Activated CD4-positive, alpha-beta memory T cell treated with anti-CD3 and anti-CD28 coated beads, Interleukin-2, amount 10 ng/mL, durations not matched to agents 7 days and 5 days (primary cell): ENCODE data around the gene FOXE3. TPM values are rescaled to one million over a fixed set of nuclear protein-coding genes. Genes with fewer than 3 reads are reported as not detected.
"Not testable (repeated sequence)": the region's sequence is repeated elsewhere in the genome, so short reads cannot be mapped to it uniquely, and the experiment has no call there.

Source experiments
- CTCF ChIA-PET: fragments of 350-600 bp; sonication (Branson Sonifier 250); formaldehyde crosslinking; loops from one replicate; lab custom pipeline; 2021; ENCODE audit warnings: antibody characterized with exemption, inconsistent platforms; lab: Charles Lee
- POLR2A ChIA-PET: fragments of 350-600 bp; sonication (Branson Sonifier 250); formaldehyde crosslinking; loops from one replicate; lab custom pipeline; 2021; ENCODE audit warnings: antibody characterized with exemption; lab: Charles Lee
- DNase-seq: peaks from one replicate; pipeline ENCODE4 v3.0.0-alpha.2; 2020
- H3K27ac Mint-ChIP-seq: one replicate; pipeline ENCODE4 v1.8.0; 2021; ENCODE audit warnings: mild to moderate bottlenecking, mixed read lengths
- H3K27me3 Mint-ChIP-seq: one replicate; pipeline ENCODE4 v1.8.0; 2021; ENCODE audit warnings: mixed read lengths
- H3K36me3 Mint-ChIP-seq: one replicate; pipeline ENCODE4 v1.8.0; 2021; ENCODE audit warnings: low read depth, mixed read lengths
- H3K4me1 Mint-ChIP-seq: one replicate; pipeline ENCODE4 v1.8.0; 2021; ENCODE audit warnings: mixed read lengths
- H3K4me3 Mint-ChIP-seq: one replicate; pipeline ENCODE4 v1.8.0; 2021; ENCODE audit warnings: mild to moderate bottlenecking, mixed read lengths
- H3K9me3 Mint-ChIP-seq: one replicate; pipeline ENCODE4 v1.8.0; 2021; ENCODE audit warnings: mixed read lengths
- total RNA-seq, 2 experiments: library from RNA; stranded (reverse); gene quantifications; one replicate each; pipeline ENCODE4 v1.2.3, GENCODE V29; 2021

FOXE3 gene
- total RNA-seq, 2 experiments from 2014 or later = not detected

DNA sequence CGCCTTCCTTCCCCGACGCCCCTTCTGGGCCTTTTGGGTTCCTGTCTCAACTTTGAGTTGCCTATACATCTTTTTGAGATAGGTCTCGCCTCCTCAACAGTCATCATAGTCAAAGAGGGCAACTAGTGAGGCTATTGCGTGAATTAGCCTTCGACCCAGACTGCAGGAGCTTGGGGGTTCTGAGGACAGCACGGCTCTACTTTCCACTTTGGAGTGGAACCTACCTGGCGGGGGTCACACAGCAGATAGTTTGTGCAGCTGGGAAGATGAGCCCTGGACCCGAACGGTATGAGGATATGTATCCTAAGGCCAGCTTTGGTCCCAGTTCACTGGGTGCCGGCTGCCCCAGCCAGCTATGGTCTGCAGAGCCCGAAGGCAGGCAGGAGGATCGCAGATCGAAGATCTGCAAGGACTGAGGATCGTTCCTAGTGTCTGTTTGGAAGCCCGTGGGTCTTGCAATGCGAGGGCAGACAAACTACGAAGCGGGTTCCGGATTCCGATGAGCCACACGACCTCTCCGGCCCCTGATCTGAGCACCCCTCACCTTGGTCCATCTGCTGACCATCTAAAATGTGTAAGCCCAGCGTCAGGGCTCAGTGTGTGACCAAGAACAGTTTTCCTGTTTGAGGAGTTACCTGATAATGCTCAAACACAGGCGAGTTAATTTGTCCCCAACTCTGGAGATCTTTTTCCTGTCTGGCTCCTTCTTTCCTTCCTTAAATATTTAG, 29.9 kb downstream of the FOXE3 start:
- ChIA-PET POLR2A (no interaction called here), CTCF (interaction anchor here (1.2 to 1.4 kb wide), 2 partner anchors 8 to 10 kb away, joined by 3 to 7 read pairs; partner anchors contain the start of gene FOXD2)
- Mint-ChIP-seq H3K4me3 (no peak overlapping the region), H3K27ac (no peak overlapping the region), H3K36me3 (peaks cover 5% of the 10 kb centered on the region), H3K27me3 (peaks cover 31% of the 10 kb centered on the region), H3K4me1 (peaks cover 23% of the 10 kb centered on the region), H3K9me3 (no peaks in the 10 kb centered on the region)
- no peak for DNase-seq

DNA sequence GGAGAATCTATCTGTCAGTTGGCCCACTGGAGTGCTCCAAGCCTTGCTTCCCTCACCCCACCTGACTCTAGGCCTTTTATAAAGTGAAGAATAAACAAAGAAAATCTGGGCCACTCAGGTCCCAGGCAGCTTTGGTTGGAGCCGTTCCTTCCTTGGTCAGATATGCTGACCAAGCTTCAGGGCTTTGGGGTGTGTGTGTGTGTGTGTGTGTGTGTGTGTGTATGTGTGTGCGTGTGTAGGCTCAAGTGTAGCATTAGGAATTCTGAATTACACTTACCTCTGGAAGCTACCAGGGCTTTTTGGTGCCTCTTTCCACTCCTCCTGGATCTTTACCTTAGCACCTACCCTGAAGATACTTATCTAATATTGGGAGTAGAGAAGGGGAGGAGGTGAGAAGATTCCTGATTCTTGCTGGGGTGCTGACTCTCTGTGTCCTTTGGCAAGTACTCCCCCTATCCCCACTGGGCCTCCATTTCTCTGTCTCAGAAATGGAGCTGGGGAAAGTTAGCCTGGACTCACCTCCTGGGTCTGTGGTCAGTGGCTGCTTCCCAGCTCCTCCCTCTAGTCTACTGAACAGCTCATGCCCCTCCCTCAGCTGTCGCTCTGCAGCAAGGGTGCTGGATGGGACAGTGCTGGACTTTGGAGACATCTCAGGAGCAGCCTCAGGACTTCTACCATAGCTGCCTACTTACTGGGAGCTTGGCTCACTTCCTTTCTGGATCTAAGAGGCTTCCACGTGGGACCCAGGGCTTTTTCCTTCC, 32.6 kb downstream of the FOXE3 start:
- Mint-ChIP-seq H3K9me3 (no peaks in the 10 kb centered on the region), H3K27ac (no peak overlapping the region), H3K36me3 (peaks cover 5% of the 10 kb centered on the region), H3K4me3 (no peak overlapping the region), H3K27me3 (peaks cover 44% of the 10 kb centered on the region), H3K4me1 (peaks cover 20% of the 10 kb centered on the region)
- CTCF ChIA-PET = interaction anchor here (0.8 to 4.3 kb wide), 5 partner anchors 11 to 277 kb away, joined by 3 to 40 read pairs (median 4); partner anchors contain the start of gene FOXD2
- no peak for DNase-seq
- POLR2A ChIA-PET = interaction anchor here (1.4 to 2.4 kb wide), 2 partner anchors 8 to 11 kb away, joined by 4 to 17 read pairs; partner anchors contain the start of gene FOXD2

DNA sequence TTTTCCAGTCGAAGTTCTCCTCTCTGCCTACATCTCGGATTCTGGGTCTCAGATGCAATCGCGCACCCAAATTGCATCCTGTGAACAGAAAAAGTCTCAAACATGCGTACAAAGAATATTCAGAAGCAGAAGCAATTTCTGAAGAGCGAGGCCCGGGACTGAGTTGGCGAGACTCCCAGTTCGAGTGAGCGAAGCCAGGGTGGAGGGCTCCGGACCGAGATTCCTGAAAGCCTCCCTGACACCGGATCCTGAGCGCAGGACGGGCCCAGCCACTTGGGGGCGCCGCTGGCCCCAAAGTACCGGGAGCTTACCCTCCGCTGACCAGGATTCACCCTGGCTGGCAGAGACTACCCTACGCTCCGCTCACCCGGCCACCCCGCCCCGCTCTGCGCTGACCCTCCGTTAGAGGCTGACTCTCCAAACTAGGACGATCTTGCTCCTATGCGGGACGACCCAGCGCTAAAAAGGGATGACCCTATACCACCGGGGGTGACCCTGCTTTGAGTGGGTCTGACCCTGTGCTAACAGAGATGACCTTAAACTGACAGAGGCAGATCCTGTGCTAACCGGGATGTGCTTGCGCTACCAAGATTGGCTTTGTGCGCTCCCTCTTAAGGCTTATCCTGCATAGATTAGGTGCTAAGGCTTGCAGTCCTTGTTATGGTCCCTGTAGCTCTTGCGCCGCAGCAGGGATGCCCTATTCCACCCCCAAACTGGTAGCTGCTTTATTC, 33.9 kb downstream of the FOXE3 start:
- Mint-ChIP-seq H3K9me3 (no peaks in the 10 kb centered on the region), H3K27me3 (peaks cover 44% of the 10 kb centered on the region), H3K36me3 (no peaks in the 10 kb centered on the region), H3K4me3 (no peak overlapping the region), H3K27ac (no peak overlapping the region), H3K4me1 (peaks cover 7% of the 10 kb centered on the region)
- POLR2A ChIA-PET = interaction anchor here (1.4 to 2.4 kb wide), 2 partner anchors 9 to 13 kb away, joined by 4 to 17 read pairs; partner anchors contain the start of gene FOXD2
- DNase-seq = no peak
- CTCF ChIA-PET = interaction anchor here (0.7 to 4.3 kb wide), 5 partner anchors 13 to 303 kb away, joined by 3 to 40 read pairs (median 3); partner anchors contain the start of gene FOXD2

DNA sequence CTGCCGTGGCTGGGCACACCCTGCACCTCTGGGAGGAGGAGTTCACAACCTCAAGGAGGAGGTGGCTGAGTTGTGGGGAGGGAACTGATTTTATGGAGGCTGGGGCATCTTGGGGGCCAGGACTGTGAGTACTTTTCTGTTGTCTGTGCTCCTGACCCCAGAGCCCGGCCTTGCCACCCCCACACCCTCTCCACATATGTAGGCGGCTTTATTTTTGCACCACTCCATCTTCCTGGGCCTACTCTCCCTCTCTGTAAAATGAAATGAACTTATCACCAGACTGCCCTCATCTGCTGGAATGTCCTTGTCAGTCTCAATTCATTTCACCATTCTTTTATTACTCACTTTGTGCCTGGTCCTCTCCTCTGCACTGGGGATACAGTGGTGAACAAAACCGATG, 34.5 kb downstream of the FOXE3 start:
- H3K4me1 Mint-ChIP-seq = peaks cover 2% of the 10 kb centered on the region
- H3K4me3 Mint-ChIP-seq = no peak overlapping the region
- POLR2A ChIA-PET = no interaction called here
- H3K27me3 Mint-ChIP-seq = peaks cover 44% of the 10 kb centered on the region
- no peak for DNase-seq
- H3K36me3 Mint-ChIP-seq = no peaks in the 10 kb centered on the region
- H3K9me3 Mint-ChIP-seq = no peaks in the 10 kb centered on the region
- no peak overlapping the region for H3K27ac Mint-ChIP-seq
- CTCF ChIA-PET = interaction anchor here (1.4 to 4.3 kb wide), 2 partner anchors 13 kb away, joined by 3 to 40 read pairs; partner anchors contain the start of gene FOXD2

DNA sequence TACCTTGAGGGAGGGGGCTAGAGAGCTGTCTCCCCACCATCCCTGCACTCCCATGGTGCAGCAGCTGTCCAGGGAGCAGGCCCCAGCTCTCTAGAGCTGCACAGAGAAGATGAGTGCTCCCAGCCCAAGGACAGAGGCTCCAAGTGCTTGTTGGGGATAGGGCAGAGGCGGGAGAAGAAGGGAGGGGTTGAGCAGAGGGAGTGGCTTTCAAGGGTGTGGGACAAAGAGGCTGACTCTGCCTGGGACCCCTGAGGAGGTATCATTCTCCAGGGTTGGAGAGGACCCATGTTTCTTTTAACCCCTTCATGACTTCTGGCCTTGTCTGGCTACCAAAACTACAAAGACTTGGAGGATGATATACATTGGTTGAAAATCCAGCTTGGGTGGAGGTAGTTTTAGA, 36.3 kb downstream of the FOXE3 start:
- no peaks in the 10 kb centered on the region for H3K4me1 Mint-ChIP-seq
- H3K27me3 Mint-ChIP-seq = peaks cover 45% of the 10 kb centered on the region
- H3K4me3 Mint-ChIP-seq = no peak overlapping the region

DNA sequence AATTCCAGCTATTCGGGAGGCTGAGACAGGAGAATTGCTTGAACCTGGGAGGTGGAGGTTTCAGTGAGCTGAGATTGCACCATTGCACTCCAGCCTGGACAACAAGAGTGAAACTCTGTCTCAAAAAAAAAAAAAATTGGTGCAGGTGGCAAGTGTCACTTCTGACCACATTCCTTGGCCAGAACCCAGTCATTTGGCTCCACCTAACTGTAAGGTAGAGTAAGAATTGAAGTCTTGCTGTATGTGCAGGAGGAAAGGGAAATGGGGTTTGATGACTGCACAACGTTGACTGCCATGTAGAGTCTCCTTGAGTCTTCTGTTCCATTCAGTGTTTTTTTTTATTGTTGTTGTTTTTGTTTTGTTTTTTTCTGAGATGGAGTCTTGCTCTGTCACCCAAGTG, 37.8 kb downstream of the FOXE3 start:
- H3K27me3 Mint-ChIP-seq = peaks cover 44% of the 10 kb centered on the region
- DNase-seq, H3K4me1 Mint-ChIP-seq, H3K36me3 Mint-ChIP-seq, H3K4me3 Mint-ChIP-seq, H3K9me3 Mint-ChIP-seq, H3K27ac Mint-ChIP-seq, POLR2A ChIA-PET: not testable (repeated sequence)
- CTCF ChIA-PET = interaction anchor here (1.7 kb wide), 1 partner anchor 16 kb away, joined by 9 read pairs; the partner anchor contains the start of gene FOXD2

More for the DNA sequence above, 36.3 kb downstream of the FOXE3 start:
- POLR2A ChIA-PET = no interaction called here
- no peaks in the 10 kb centered on the region for H3K36me3 Mint-ChIP-seq
- CTCF ChIA-PET = interaction anchor here (1.7 kb wide), 1 partner anchor 15 kb away, joined by 9 read pairs; the partner anchor contains the start of gene FOXD2
- H3K9me3 Mint-ChIP-seq = no peaks in the 10 kb centered on the region
- no peak for DNase-seq
- no peak overlapping the region for H3K27ac Mint-ChIP-seq

DNA sequence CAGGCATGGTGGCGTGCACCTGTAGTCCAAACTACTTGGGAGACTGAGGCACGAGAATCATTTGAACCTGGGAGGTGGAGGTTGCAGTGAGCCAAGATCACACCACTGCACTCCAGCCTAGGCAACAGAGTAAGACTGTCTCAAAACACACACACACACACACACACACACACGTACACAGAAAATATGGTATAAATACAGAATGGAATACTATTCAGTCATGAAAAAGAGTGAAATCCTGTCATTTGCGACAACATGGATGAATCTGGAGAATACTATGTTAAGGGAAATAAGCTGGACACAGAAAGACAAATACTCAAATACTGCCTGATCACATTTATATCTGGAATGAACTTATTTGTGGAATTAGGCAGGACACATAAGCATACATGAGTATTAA, 40.2 kb downstream of the FOXE3 start:
- ChIA-PET CTCF (interaction anchor here (1.1 kb wide), 1 partner anchor 19 kb away, joined by 4 read pairs; the partner anchor contains the start of gene FOXD2), POLR2A (no interaction called here)
- Mint-ChIP-seq H3K27ac (no peak overlapping the region), H3K4me1 (no peaks in the 10 kb centered on the region), H3K27me3 (peaks cover 39% of the 10 kb centered on the region), H3K9me3 (no peaks in the 10 kb centered on the region), H3K4me3 (no peak overlapping the region), H3K36me3 (no peaks in the 10 kb centered on the region)
- no peak for DNase-seq

DNA sequence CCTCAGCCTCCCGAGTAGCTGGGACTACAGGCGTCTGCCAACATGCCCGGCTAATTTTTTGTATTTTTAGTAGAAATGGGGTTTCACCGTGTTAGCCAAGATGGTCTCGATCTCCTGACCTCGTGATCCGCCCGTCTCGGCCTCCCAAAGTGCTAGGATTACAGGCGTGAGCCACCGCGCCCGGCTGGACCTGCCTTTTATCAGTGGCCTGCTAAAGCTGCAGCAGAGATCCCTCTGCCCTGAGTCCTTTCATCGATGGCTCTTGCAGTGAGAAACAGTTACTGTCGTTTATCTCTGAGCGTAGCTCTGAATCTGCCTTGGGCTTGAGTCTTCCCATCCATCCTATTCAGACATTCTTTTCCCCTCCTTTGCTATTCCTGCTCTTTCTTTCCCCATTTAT, 41.5 kb downstream of the FOXE3 start:
- H3K36me3 Mint-ChIP-seq, H3K4me1 Mint-ChIP-seq, H3K27ac Mint-ChIP-seq, DNase-seq, H3K9me3 Mint-ChIP-seq, H3K4me3 Mint-ChIP-seq, POLR2A ChIA-PET, CTCF ChIA-PET: not testable (repeated sequence)
- peaks cover 41% of the 10 kb centered on the region for H3K27me3 Mint-ChIP-seq

DNA sequence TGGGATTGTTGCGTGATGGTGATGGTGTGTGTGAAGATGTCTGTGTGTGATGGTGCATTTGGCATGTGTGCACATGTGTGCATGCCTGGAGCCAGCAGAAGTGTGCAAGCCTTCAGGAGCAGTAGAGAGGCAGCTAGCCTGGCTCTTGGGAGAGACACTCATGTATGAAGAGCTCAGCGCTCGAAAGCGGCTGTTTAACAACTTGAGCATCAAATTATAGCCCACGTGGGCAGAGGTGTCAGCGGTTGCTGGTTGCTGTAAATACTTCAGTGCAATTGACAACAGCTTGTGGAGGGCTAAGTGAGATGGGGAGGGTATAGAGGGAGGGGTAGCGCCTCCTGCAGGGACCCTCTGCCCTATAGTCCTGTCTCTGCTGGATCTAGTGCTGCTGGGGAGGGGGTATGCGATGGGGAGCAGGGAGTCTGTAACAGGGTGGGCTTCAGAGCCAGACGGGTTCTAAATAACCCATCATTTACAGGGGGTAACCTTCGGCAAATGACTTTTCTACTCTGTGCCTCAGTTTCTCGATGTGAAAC, 43.2 kb downstream of the FOXE3 start:
- DNase-seq = no peak
- ChIA-PET CTCF (interaction anchor here (1.5 kb wide), 1 partner anchor 22 kb away, joined by 3 read pairs; the partner anchor contains the start of gene FOXD2), POLR2A (no interaction called here)
- no peaks in the 10 kb centered on the region for H3K9me3 Mint-ChIP-seq
- no peak overlapping the region for H3K4me3 Mint-ChIP-seq
- H3K27me3 Mint-ChIP-seq = peaks cover 45% of the 10 kb centered on the region
- no peak overlapping the region for H3K27ac Mint-ChIP-seq
- H3K36me3 Mint-ChIP-seq = no peaks in the 10 kb centered on the region
- no peaks in the 10 kb centered on the region for H3K4me1 Mint-ChIP-seq

DNA sequence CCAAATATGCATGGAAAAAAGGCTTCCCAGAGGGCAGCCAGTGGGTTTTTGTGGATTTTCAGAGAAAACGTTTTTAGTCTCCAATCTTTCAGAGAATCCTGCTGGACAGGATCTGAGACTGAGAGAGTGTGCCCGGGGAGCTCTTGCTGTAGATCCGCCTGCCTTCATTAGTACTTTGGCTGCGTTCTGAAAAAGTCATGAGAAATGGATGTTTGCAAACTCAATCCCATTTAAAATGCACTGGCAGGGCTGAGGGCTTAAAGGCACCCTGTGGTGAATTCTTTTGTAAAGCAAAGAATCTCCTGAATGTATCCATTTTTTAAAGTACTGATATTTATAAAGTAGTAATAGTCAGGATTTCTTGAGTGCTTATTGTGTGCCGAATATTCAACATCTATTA, 44.0 kb downstream of the FOXE3 start:
- Mint-ChIP-seq H3K27me3 (peaks cover 45% of the 10 kb centered on the region), H3K4me1 (no peaks in the 10 kb centered on the region), H3K9me3 (no peaks in the 10 kb centered on the region), H3K4me3 (no peak overlapping the region), H3K27ac (no peak overlapping the region), H3K36me3 (no peaks in the 10 kb centered on the region)
- POLR2A ChIA-PET = no interaction called here
- CTCF ChIA-PET = interaction anchor here (1.0 kb wide), 2 partner anchors 22 to 24 kb away, joined by 3 read pairs; partner anchors contain the start of gene FOXD2
- no peak for DNase-seq

DNA sequence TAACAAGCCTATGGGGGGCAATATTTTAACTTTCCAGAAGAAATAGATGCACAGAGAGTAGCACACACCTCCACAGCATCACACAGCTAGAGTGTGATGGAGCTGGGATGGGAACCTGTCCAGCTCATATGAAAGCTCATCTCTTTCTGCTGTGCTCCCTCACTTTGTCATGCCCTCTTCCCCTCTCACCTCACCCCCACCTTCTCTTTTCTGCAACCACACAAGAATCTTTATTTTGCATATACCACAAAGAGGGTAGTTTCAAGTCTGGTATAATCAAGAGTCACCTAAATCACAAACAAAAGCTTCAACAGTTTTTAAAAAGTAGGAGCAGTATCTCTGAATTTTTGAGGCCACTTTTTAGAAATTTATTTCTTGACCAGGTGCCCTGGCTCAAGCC, 44.4 kb downstream of the FOXE3 start:
- Mint-ChIP-seq H3K27me3 (peaks cover 45% of the 10 kb centered on the region), H3K36me3 (no peaks in the 10 kb centered on the region), H3K4me1 (no peaks in the 10 kb centered on the region), H3K27ac (no peak overlapping the region), H3K4me3 (no peak overlapping the region), H3K9me3 (no peaks in the 10 kb centered on the region)
- CTCF ChIA-PET = interaction anchor here (1.0 kb wide), 2 partner anchors 23 to 24 kb away, joined by 3 read pairs; partner anchors contain the start of gene FOXD2
- no peak for DNase-seq
- POLR2A ChIA-PET = no interaction called here

DNA sequence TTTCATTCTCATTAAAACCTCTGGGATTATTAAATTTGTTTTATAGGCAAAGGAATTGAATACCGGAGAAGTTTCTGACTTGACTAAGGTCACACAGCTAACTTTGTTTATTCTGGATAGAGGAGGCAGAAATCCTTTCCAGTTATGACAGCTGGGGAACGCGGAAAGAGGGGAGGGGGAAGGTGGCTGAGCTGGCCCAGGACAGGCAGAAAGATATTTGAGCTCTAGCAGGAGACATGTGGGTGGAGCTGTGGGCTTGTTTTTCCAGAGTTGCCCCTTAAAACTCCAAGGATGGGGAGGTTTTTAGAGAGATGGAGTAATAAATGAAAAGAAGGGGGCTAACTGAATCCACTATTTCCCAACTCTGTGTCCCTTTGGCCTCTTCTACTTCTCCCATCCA, 49.5 kb downstream of the FOXE3 start:
- no peaks in the 10 kb centered on the region for H3K4me1 Mint-ChIP-seq
- POLR2A ChIA-PET = no interaction called here
- no peak for DNase-seq
- no peaks in the 10 kb centered on the region for H3K36me3 Mint-ChIP-seq
- H3K4me3 Mint-ChIP-seq = no peak overlapping the region
- CTCF ChIA-PET = interaction anchor here (0.8 kb wide), 1 partner anchor 28 kb away, joined by 4 read pairs; the partner anchor contains the start of gene FOXD2
- no peaks in the 10 kb centered on the region for H3K9me3 Mint-ChIP-seq
- H3K27ac Mint-ChIP-seq = no peak overlapping the region
- H3K27me3 Mint-ChIP-seq = peaks cover 24% of the 10 kb centered on the region
